Transverse colon (tissue), 3 donors: ENCODE results near the gene LDHAL6A.

ENCODE experiments used
- POLR2A ChIP-seq: fragments of 450-650 bp; IDR thresholded peaks from one replicate; pipeline ENCODE4 v1.6.1; 2016; ENCODE audit warnings: antibody characterized with exemption, mild to moderate bottlenecking, moderate library complexity
- TF ChIP-seq, protein P1 (sequence below), 5 experiments: fragments of 200-600 bp in 3 of 5; fragments of 450-650 bp in 2 of 5; sonication (generic) in 3 of 5; IDR thresholded peaks; 1 replicate in 2 of 5; 2 replicates in 3 of 5; pipeline ENCODE4 v1.5.1; 2016 to 2017; ENCODE audit warnings: antibody characterized with exemption in 5 of 5, inconsistent platforms in 3 of 5, mild to moderate bottlenecking in 2 of 5, moderate library complexity in 1 of 5

- TF ChIP-seq, protein P1, sequence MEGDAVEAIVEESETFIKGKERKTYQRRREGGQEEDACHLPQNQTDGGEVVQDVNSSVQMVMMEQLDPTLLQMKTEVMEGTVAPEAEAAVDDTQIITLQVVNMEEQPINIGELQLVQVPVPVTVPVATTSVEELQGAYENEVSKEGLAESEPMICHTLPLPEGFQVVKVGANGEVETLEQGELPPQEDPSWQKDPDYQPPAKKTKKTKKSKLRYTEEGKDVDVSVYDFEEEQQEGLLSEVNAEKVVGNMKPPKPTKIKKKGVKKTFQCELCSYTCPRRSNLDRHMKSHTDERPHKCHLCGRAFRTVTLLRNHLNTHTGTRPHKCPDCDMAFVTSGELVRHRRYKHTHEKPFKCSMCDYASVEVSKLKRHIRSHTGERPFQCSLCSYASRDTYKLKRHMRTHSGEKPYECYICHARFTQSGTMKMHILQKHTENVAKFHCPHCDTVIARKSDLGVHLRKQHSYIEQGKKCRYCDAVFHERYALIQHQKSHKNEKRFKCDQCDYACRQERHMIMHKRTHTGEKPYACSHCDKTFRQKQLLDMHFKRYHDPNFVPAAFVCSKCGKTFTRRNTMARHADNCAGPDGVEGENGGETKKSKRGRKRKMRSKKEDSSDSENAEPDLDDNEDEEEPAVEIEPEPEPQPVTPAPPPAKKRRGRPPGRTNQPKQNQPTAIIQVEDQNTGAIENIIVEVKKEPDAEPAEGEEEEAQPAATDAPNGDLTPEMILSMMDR (IDR thresholded peaks at IDR 0.05): no peak
- no peak for TF ChIP-seq POLR2A
Observed at GRCh38 chr11:18416459-18416858, 39.2 kb upstream of the LDHAL6A start.
